Osteoblast (primary cell): ENCODE measurements around the gene SLC25A25. TPM values are rescaled to one million over a fixed set of nuclear protein-coding genes. Genes with fewer than 3 reads are reported as not detected.
"Not testable (repeated sequence)": the region's sequence is repeated elsewhere in the genome, so short reads cannot be mapped to it uniquely, and the experiment has no call there.

Experiments
- DNase-seq: peaks from one replicate; pipeline ENCODE4 v3.0.0; 2011; ENCODE audit warnings: low spot score, mixed read lengths; ENCODE audit not compliant: insufficient read length; ENCODE audit errors: missing footprints
- H2AFZ ChIP-seq: 2 replicates; pipeline ENCODE4 v1.6.0; 2011; ENCODE audit warnings: mild to moderate bottlenecking, low read length
- H3K27ac ChIP-seq: 2 replicates; pipeline ENCODE4 v1.5.1; 2011; ENCODE audit warnings: mild to moderate bottlenecking, low read depth, low read length, moderate library complexity
- H3K27me3 ChIP-seq: 2 replicates; pipeline ENCODE4 v1.6.0; 2012; ENCODE audit warnings: mild to moderate bottlenecking, control low read depth, inconsistent platforms, low read length, moderate library complexity; ENCODE audit not compliant: insufficient read depth
- H3K36me3 ChIP-seq: 2 replicates; pipeline ENCODE4 v1.5.1; 2011; ENCODE audit warnings: mild to moderate bottlenecking, low read length, control low read depth, moderate library complexity; ENCODE audit not compliant: insufficient read depth
- H3K4me1 ChIP-seq: 2 replicates; pipeline ENCODE4 v1.5.1; 2011; ENCODE audit warnings: mild to moderate bottlenecking, low read length, control low read depth, moderate library complexity; ENCODE audit not compliant: insufficient read depth
- H3K4me2 ChIP-seq: 2 replicates; pipeline ENCODE4 v1.6.0; 2011; ENCODE audit warnings: mild to moderate bottlenecking, low read length; ENCODE audit not compliant: insufficient read depth
- H3K4me3 ChIP-seq: fragments of 200-600 bp; sonication (generic); 3 replicates; pipeline ENCODE4 v1.5.1; 2012; ENCODE audit warnings: mild to moderate bottlenecking, low read length, inconsistent platforms; ENCODE audit not compliant: insufficient read depth
- H3K79me2 ChIP-seq: 2 replicates; pipeline ENCODE4 v1.6.0; 2012; ENCODE audit warnings: mild to moderate bottlenecking, low read length, control low read depth, inconsistent platforms; ENCODE audit not compliant: insufficient read depth
- H3K9me3 ChIP-seq: 2 replicates; pipeline ENCODE4 v1.5.1; 2011; ENCODE audit warnings: low read depth, low read length, control low read depth
- H4K20me1 ChIP-seq: 2 replicates; pipeline ENCODE4 v1.6.0; 2012; ENCODE audit warnings: mild to moderate bottlenecking, low read length, control low read depth; ENCODE audit not compliant: insufficient read depth
- CTCF ChIP-seq: IDR thresholded peaks from 2 replicates; pipeline ENCODE4 v1.5.1; 2011; ENCODE audit warnings: mild to moderate bottlenecking, low read depth, low read length, moderate library complexity; ENCODE audit errors: extremely low read depth
- total RNA-seq: library from RNA; depleted of rRNA; stranded (reverse); fragments of >200 nt; gene quantifications from 2 replicates; pipeline ENCODE4 v1.2.3, GENCODE V29; 2012

Gene SLC25A25
- total RNA-seq, 1 donor, result 13.4 TPM

GRCh38 chr9:128107468-128108268 lies 39.6 kb downstream of the SLC25A25 start:
- Histone ChIP-seq H3K27ac (no peak overlapping the region), H3K27me3 (no peaks in the 10 kb centered on the region), H3K79me2 (peaks cover 18% of the 10 kb centered on the region), H4K20me1 (no peaks in the 10 kb centered on the region), H3K9me3 (no peaks in the 10 kb centered on the region), H3K36me3 (peaks cover 56% of the 10 kb centered on the region), H3K4me2 (no peak overlapping the region), H3K4me1 (no peaks in the 10 kb centered on the region), H3K4me3 (no peak overlapping the region), H2AFZ (no peak overlapping the region)
- DNase-seq, result peak; percentile 70
- no peak for TF ChIP-seq CTCF

- H2AFZ ChIP-seq, result no peak overlapping the region
- no peak overlapping the region for H3K4me2 ChIP-seq
- no peaks in the 10 kb centered on the region for H4K20me1 ChIP-seq
- H3K27ac ChIP-seq, result no peak overlapping the region
- peaks cover 48% of the 10 kb centered on the region for H3K36me3 ChIP-seq
- H3K4me3 ChIP-seq, result no peak overlapping the region
- no peaks in the 10 kb centered on the region for H3K27me3 ChIP-seq
- no peak for TF ChIP-seq CTCF
- H3K4me1 ChIP-seq, result no peaks in the 10 kb centered on the region
- peak; percentile 64 for DNase-seq
- no peaks in the 10 kb centered on the region for H3K9me3 ChIP-seq
- H3K79me2 ChIP-seq, result peaks cover 10% of the 10 kb centered on the region
Observed at GRCh38 chr9:128108269-128109049, 40.4 kb downstream of the SLC25A25 start.

GRCh38 chr9:128109050-128109709 lies 41.1 kb downstream of the SLC25A25 start:
- Histone ChIP-seq H3K4me3 (no peak overlapping the region), H2AFZ (no peak overlapping the region)

GRCh38 chr9:128111726-128112125 lies 43.7 kb downstream of the SLC25A25 start:
- not testable (repeated sequence) for H3K79me2 ChIP-seq

More at GRCh38 chr9:128109050-128109709, 41.1 kb downstream of the SLC25A25 start:
- no peak overlapping the region for H3K4me2 ChIP-seq
- H3K27me3 ChIP-seq, result no peaks in the 10 kb centered on the region
- H3K79me2 ChIP-seq, result peaks cover 4% of the 10 kb centered on the region
- no peak for TF ChIP-seq CTCF
- no peaks in the 10 kb centered on the region for H3K4me1 ChIP-seq
- H3K27ac ChIP-seq, result no peak overlapping the region
- H3K9me3 ChIP-seq, result no peaks in the 10 kb centered on the region
- DNase-seq, result peak; percentile 75
- peaks cover 41% of the 10 kb centered on the region for H3K36me3 ChIP-seq
- no peaks in the 10 kb centered on the region for H4K20me1 ChIP-seq

More at GRCh38 chr9:128111726-128112125, 43.7 kb downstream of the SLC25A25 start:
- not testable (repeated sequence) for H2AFZ ChIP-seq, H3K4me2 ChIP-seq, H3K27me3 ChIP-seq, H3K27ac ChIP-seq, H3K4me3 ChIP-seq, DNase-seq, H3K4me1 ChIP-seq, H4K20me1 ChIP-seq, H3K9me3 ChIP-seq
- peaks cover 17% of the 10 kb centered on the region for H3K36me3 ChIP-seq
